Pancreas (tissue), 10 donors: ENCODE measurements around the gene RPP30. TPM values are rescaled to one million over a fixed set of nuclear protein-coding genes. Genes with fewer than 3 reads are reported as not detected.

Source experiments
- ATAC-seq, 4 donors: fragments of 200-7000 bp; cut with Tn5 transposase; one replicate each; pipeline versions ENCODE4 v1.8.0 to v1.9.1; 2020; ENCODE audit warnings: mild to moderate bottlenecking in 4 of 4, moderate library complexity in 4 of 4
- DNase-seq, 6 donors: peaks; one replicate each; pipeline ENCODE4 v3.0.0-alpha.2; 2020
- FAIRE-seq: peaks from 2 replicates; lab custom pipeline; 2012; peaks lifted over from hg19 to GRCh38; lab: Jason Lieb, UNC
- H3K27ac ChIP-seq, 4 donors: fragments of 200-600 bp; sonication (generic); 1 replicate in 3 of 4; 2 replicates in 1 of 4; pipeline versions ENCODE4 v1.5.0 to v1.8.0; 2020
- H3K27me3 ChIP-seq, 4 donors: fragments of 200-600 bp; one replicate each; pipeline ENCODE4 v1.8.0; 2021
- H3K36me3 ChIP-seq, 3 donors: fragments of 200-600 bp; sonication (generic) in 1 of 3; one replicate each; pipeline versions ENCODE4 v1.5.0 to v1.8.0; 2020 to 2021
- H3K4me1 ChIP-seq, 3 donors: fragments of 200-600 bp; one replicate each; pipeline ENCODE4 v1.8.0; 2021
- H3K4me3 ChIP-seq, 4 donors: fragments of 200-600 bp; sonication (generic) in 2 of 4; one replicate each; pipeline versions ENCODE4 v1.5.0 to v1.8.0; 2020 to 2021
- H3K9me3 ChIP-seq, 4 donors: fragments of 200-600 bp; one replicate each; pipeline ENCODE4 v1.8.0; 2021
- CTCF ChIP-seq, 4 donors: fragments of 200-600 bp; sonication (generic) in 3 of 4; IDR thresholded peaks; one replicate each; pipeline versions ENCODE4 v1.5.0 to v1.8.0; 2021; ENCODE audit warnings: antibody characterized with exemption in 4 of 4
- WGBS, 2 donors: extraction: QIAGEN DNeasy Blood & Tissue Kit; methylation state at CpG; one replicate each; pipeline ENCODE4 v1.1.7; 2013; 5-methylcytosine and 5-hydroxymethylcytosine counted together
- intact Hi-C, 3 donors: fragments of 100-400 bp; cut with DNase I; formaldehyde crosslinking; loops; one replicate each; pipeline versions ENCODE4 v1.11.1 to v1.14.2; 2022
- polyA plus RNA-seq, 2 donors: library from polyadenylated mRNA; stranded (reverse); fragments of 200-250 nt; gene quantifications; one replicate each; pipeline ENCODE4 v1.2.3, GENCODE V29; 2013
- total RNA-seq, 6 donors: library from RNA; stranded (reverse); fragmentation: NEBNext Ultra II Directional in 4 of 6; extraction: Animal tissue kit (Norgen Biotek cat#: 25700) in 4 of 6; gene quantifications; one replicate each; pipeline versions ENCODE4 v1.2.1 to v1.2.4, GENCODE V29; 2021 to 2023
- donor health status: healthy with polysubstance abuse.
- donor health status: DM: no; HTN: no; CAD: no; lungs with moderate emphysema.
- donor health status: DM: no; HTN: no; CAD: no.
- donor health status: control.
- donor health status: control.
- donor health status: Bipolar disorder and iron deficiency.
- donor health status: DM: yes; HTN: yes; CAD: no.
- donor health status: DM: no; HTN: no; CAD: no.
- donor health status: DM: no; HTN: no; CAD: no.
- donor health status: DM: yes; HTN: yes; CAD: no.

The RPP30 gene
- total and polyA plus RNA-seq, 8 donors = 5.8 to 23.1 (median 10.2) TPM

- no peak for TF ChIP-seq CTCF (IDR thresholded peaks at IDR 0.05)
- Histone ChIP-seq H3K27me3 (no peaks in the 10 kb centered on the region), H3K4me1 (no peaks in the 10 kb centered on the region), H3K36me3 (no peaks in the 10 kb centered on the region), H3K4me3 (no peak overlapping the region), H3K9me3 (no peaks in the 10 kb centered on the region), H3K27ac (no peak overlapping the region)
- no peak for DNase-seq
- no peak for ATAC-seq
- intact Hi-C loops = loop anchor here in 1 of 3 donors (10.0 kb wide), 1 partner anchor 331 kb away; no protein-coding TSS in a partner anchor
- no peak for FAIRE-seq
- 89 to 92% methylated on average over 2 of the region's 2 CpGs for WGBS, 2 donors
Measured at GRCh38 chr10:90913774-90914420, 42.1 kb downstream of the RPP30 start.

GRCh38 chr10:90914992-90915765 is 43.4 kb downstream of the RPP30 start:
- Histone ChIP-seq H3K9me3 (no peaks in the 10 kb centered on the region), H3K27ac (no peak overlapping the region), H3K4me1 (no peaks in the 10 kb centered on the region), H3K4me3 (no peak overlapping the region), H3K27me3 (no peaks in the 10 kb centered on the region), H3K36me3 (no peaks in the 10 kb centered on the region)
- ATAC-seq (no peak), FAIRE-seq (no peak), DNase-seq (no peak)
- 64 to 72% methylated on average over 10 of the region's 10 CpGs for WGBS, 2 donors
- intact Hi-C loops = loop anchor here in 1 of 3 donors (10.0 kb wide), 1 partner anchor 330 kb away; no protein-coding TSS in a partner anchor
- no peak for TF ChIP-seq CTCF (IDR thresholded peaks at IDR 0.05)

DNA sequence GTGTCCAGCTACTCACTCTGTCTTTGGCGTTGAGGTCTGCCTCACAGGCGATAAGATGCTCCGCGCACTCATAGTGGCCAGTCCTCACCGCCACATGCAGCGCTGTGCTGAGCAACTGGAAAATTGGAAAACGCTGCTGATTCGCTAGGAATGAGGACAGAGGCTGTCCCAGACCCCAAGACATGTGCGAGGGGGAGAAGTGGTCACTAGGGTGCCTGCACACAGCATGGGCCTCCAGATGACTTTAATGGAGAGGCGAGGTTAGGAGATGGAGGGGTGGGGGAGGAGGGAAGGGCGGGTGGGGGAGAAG is 43.9 kb downstream of the RPP30 start:
- ATAC-seq (no peak), DNase-seq (no peak), FAIRE-seq (no peak)
- Histone ChIP-seq H3K27ac (no peak overlapping the region), H3K4me1 (no peaks in the 10 kb centered on the region), H3K9me3 (no peaks in the 10 kb centered on the region), H3K4me3 (no peak overlapping the region), H3K27me3 (no peaks in the 10 kb centered on the region), H3K36me3 (no peaks in the 10 kb centered on the region)
- WGBS, 2 donors = 73 to 84% methylated on average over 11 of the region's 11 CpGs
- intact Hi-C loops = loop anchor here in 1 of 3 donors (10.0 kb wide), 1 partner anchor 329 kb away; no protein-coding TSS in a partner anchor
- TF ChIP-seq CTCF (IDR thresholded peaks at IDR 0.05) = no peak

DNA sequence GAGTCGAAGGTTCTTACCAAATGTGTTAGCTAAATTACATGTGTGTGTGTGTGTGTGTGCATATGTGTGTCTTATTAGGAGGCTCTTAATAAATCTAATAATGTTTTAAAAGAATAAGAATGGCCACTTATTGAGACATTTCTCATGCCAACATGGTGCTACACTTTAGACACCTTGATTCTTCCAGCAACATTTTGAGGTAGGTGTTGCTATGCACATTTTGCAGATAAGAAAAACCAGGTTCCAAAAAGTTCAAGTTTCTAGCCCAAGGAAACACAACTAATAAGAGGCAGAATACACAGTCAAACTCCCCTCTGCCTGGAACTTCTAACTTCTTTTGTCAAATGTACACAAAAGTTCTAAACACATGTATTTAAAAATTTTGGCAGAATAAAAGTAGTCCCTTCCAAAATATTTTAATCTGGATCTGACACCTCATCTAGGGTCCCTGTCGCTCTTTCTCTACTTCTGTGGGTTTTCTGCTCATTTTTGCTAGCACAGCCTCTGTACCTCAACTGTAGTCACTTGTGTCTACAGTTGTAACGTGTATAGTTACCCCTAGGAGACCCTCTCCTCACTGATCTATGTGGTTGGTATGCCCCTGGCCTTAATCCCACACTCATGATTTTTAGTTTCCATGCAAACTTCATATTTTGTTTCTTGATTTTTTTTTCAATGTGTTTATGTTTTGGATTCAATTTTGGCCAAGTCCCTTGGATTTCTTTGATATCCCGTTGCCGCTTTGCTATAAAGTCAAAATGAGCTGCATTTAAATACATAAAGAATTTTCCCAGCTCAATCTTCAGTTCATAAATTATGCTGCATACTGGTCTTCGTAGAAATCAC is 44.8 kb downstream of the RPP30 start:
- no peak for TF ChIP-seq CTCF (IDR thresholded peaks at IDR 0.05)
- 82 to 89% methylated on average over 6 of the region's 6 CpGs for WGBS, 2 donors
- H3K4me1 ChIP-seq = no peaks in the 10 kb centered on the region
- H3K9me3 ChIP-seq = no peaks in the 10 kb centered on the region
- ATAC-seq (no peak), DNase-seq (no peak), FAIRE-seq (no peak)
- no peaks in the 10 kb centered on the region for H3K36me3 ChIP-seq
- H3K27me3 ChIP-seq = no peaks in the 10 kb centered on the region
- H3K27ac ChIP-seq = no peak overlapping the region
- intact Hi-C loops = loop anchor here in 1 of 3 donors (10.0 kb wide), 1 partner anchor 328 kb away; no protein-coding TSS in a partner anchor
- H3K4me3 ChIP-seq = no peak overlapping the region
